ENCODE results near the gene RCVRN. TPM values are rescaled to one million over a fixed set of nuclear protein-coding genes. Genes with fewer than 3 reads are reported as not detected.
"Not testable (repeated sequence)": the region's sequence is repeated elsewhere in the genome, so short reads cannot be mapped to it uniquely, and the experiment has no call there.

Gene RCVRN
- total RNA-seq, 4 donors from 2014 or later = 0.88 TPM; not detected in 3

DNA sequence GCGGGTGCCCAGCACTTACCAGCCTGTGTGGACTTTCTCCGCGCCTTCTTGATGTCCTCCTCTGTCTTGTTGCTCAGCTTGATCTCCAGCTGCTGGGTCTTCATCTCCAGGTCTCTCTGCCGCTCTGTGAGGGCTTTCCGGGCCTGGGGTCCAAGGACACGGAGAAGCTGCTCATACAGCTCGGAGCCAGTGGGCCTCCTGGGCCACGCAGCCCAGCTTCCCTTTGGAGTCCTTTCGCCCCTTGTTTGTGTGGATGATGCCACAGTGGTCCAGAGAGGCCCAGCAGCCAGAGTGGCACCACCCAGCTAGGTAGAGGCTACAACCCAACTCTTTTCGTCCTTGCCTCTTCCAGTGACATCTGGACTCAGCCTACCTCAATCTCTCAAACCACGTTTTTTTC is 20.4 kb upstream of the RCVRN start:
- H3K27me3 ChIP-seq = no peaks in the 10 kb centered on the region
- H3K4me3 ChIP-seq = no peak overlapping the region
- TF ChIP-seq, protein P1, sequence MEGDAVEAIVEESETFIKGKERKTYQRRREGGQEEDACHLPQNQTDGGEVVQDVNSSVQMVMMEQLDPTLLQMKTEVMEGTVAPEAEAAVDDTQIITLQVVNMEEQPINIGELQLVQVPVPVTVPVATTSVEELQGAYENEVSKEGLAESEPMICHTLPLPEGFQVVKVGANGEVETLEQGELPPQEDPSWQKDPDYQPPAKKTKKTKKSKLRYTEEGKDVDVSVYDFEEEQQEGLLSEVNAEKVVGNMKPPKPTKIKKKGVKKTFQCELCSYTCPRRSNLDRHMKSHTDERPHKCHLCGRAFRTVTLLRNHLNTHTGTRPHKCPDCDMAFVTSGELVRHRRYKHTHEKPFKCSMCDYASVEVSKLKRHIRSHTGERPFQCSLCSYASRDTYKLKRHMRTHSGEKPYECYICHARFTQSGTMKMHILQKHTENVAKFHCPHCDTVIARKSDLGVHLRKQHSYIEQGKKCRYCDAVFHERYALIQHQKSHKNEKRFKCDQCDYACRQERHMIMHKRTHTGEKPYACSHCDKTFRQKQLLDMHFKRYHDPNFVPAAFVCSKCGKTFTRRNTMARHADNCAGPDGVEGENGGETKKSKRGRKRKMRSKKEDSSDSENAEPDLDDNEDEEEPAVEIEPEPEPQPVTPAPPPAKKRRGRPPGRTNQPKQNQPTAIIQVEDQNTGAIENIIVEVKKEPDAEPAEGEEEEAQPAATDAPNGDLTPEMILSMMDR (IDR thresholded peaks at IDR 0.05) = no peak
- no peak for TF ChIP-seq POLR2A (IDR thresholded peaks at IDR 0.05)
- H3K9me3 ChIP-seq = no peaks in the 10 kb centered on the region
- H3K4me1 ChIP-seq = no peaks in the 10 kb centered on the region
- no peaks in the 10 kb centered on the region for H3K36me3 ChIP-seq
- no peak for DNase-seq
- peak overlapping the region in 1 of 2 donors; percentile 14 for H3K27ac ChIP-seq
- intact Hi-C loops (cut with DNase I; ENCODE audit: low total_unique reads) = no loop called here

DNA sequence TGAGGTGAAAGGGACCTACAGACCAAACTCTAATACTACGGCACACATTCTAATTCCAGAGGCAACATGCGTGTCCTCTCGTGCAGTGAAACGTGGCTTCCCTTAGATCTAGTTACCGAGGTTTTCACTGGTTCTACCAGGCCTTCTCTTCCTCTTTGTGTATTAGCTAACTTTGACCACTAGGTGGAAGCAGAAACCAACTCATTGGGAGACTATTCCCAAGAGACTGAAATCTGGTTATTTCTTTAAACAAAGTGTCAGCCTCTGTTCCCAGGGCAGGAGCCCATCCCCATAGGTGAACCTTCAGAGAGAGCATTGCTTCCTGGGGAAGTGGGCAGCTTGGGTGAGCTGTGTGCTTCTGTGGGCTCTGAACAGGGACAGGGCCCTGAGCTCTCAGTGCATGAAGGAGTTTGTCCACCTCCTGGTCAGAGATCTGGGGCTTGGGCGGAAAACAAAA is 19.7 kb upstream of the RCVRN start:
- Histone ChIP-seq H3K4me3 (no peak overlapping the region), H3K36me3 (no peaks in the 10 kb centered on the region), H3K27me3 (no peaks in the 10 kb centered on the region), H3K27ac (peak overlapping the region in 1 of 2 donors; percentile 14), H3K9me3 (no peaks in the 10 kb centered on the region), H3K4me1 (no peaks in the 10 kb centered on the region)
- no peak for DNase-seq
- TF ChIP-seq, protein P1 (IDR thresholded peaks at IDR 0.05) = peak; percentile 82 to 92 (median 86)
- no peak for TF ChIP-seq POLR2A (IDR thresholded peaks at IDR 0.05)
- intact Hi-C loops (cut with DNase I; ENCODE audit: low total_unique reads) = no loop called here

DNA sequence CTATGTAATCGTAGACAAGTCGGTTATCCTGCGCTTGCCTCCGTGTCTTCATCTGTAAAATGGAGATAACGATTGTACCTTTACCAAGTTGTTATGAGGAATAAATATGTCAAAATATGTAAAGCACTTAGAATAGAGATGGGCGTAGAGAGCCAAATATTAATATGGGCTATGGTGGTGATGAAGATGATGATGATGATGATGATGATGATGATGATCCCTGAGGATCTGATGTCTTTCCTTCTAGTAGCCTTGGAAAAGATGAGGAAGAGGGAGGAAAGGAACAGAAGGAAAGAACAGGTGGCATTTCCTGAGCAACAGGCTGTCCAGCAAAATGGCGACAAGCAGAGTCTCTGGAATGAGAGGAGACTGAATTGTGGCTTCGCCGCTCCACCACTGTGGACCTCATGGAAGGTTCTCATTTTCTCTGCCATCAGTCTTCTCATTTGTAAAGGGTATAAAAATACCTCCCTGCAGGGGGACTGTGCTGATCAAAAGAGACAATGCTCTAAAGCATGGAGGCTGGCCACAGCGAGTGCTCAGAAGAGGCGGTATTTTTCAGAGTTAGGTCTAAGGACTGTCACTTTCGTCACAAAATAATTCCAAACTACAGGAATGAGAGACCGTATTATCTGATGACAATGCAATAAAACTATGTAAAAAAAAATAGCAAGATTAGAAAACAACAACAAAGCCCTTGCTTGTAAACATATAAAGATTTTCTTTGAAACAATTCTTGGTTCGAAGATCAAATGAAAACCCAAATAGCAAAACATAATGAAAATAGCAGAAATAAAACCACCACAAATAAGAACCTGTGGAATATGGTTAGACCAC is 17.2 kb upstream of the RCVRN start:
- no peak for TF ChIP-seq POLR2A (IDR thresholded peaks at IDR 0.05)
- TF ChIP-seq, protein P1 (IDR thresholded peaks at IDR 0.05) = no peak
- Histone ChIP-seq H3K4me1 (no peaks in the 10 kb centered on the region), H3K27me3 (no peaks in the 10 kb centered on the region), H3K9me3 (no peaks in the 10 kb centered on the region), H3K4me3 (no peak overlapping the region), H3K36me3 (no peaks in the 10 kb centered on the region), H3K27ac (no peak overlapping the region)
- intact Hi-C loops (cut with DNase I; ENCODE audit: low total_unique reads) = no loop called here
- no peak for DNase-seq

DNA sequence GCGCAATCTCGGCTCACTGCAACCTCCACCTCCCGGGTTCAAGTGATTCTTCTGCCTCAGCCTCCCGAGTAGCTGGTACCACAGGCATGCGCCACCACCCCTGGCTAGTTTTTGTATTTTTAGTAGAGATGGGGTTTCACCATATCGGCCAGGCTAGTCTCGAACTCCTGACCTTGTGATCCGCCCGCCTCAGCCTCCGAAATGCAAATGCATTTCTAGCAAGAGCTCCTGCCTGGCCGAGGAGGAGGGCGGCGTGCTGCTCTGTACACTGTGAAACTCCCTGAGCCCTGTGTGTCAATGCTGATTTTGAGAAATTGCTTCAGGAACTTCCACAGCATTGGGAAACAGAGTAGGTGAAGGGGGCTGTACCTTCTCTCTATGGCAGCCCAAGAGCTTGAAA is 16.1 kb upstream of the RCVRN start:
- H3K4me3 ChIP-seq; H3K4me1 ChIP-seq; H3K27ac ChIP-seq; H3K36me3 ChIP-seq; H3K9me3 ChIP-seq; intact Hi-C loops (cut with DNase I; ENCODE audit: low total_unique reads); H3K27me3 ChIP-seq; DNase-seq: not testable (repeated sequence)

DNA sequence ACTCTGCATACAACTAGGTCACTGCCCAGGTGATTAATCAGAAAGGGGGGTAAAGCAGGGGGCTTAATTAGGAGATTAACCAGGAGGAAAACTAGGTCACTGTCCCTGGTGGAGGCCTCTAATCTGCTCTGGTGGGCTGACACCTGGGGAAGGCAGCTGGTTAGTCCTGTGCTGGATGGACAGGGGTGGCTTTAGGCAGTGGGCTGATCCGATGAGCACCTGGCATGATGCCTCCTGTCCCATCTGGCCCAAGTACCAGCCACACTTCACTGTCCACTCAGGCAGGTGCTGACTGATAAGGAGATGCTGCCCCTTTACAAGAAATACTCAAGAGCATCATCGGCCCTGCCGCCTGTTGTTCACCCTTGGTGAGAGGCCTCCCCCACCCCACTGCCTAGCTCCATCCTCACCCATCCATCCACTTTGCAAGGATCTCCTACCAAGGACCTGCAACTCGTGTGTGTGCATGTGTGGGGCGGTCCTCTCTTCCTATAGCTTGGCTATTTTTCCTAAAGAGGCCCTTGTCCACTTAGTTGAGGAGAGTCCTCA is 13.8 kb upstream of the RCVRN start:
- Histone ChIP-seq H3K27ac (no peak overlapping the region), H3K27me3 (no peaks in the 10 kb centered on the region), H3K4me1 (no peaks in the 10 kb centered on the region), H3K4me3 (no peak overlapping the region), H3K36me3 (no peaks in the 10 kb centered on the region), H3K9me3 (no peaks in the 10 kb centered on the region)
- intact Hi-C loops (cut with DNase I; ENCODE audit: low total_unique reads) = no loop called here
- no peak for DNase-seq
- no peak for TF ChIP-seq POLR2A (IDR thresholded peaks at IDR 0.05)
- TF ChIP-seq, protein P1 (IDR thresholded peaks at IDR 0.05) = no peak

Measured in uterus (tissue), 4 donors.